Measurements from ENCODE around the gene IRGQ. TPM values are rescaled to one million over a fixed set of nuclear protein-coding genes. Genes with fewer than 3 reads are reported as not detected.
"Not testable (repeated sequence)": the region's sequence is repeated elsewhere in the genome, so short reads cannot be mapped to it uniquely, and the experiment has no call there.

The IRGQ gene
- total and polyA plus RNA-seq, 11 donors: 7.4 to 36.1 (median 24.2) TPM

DNA sequence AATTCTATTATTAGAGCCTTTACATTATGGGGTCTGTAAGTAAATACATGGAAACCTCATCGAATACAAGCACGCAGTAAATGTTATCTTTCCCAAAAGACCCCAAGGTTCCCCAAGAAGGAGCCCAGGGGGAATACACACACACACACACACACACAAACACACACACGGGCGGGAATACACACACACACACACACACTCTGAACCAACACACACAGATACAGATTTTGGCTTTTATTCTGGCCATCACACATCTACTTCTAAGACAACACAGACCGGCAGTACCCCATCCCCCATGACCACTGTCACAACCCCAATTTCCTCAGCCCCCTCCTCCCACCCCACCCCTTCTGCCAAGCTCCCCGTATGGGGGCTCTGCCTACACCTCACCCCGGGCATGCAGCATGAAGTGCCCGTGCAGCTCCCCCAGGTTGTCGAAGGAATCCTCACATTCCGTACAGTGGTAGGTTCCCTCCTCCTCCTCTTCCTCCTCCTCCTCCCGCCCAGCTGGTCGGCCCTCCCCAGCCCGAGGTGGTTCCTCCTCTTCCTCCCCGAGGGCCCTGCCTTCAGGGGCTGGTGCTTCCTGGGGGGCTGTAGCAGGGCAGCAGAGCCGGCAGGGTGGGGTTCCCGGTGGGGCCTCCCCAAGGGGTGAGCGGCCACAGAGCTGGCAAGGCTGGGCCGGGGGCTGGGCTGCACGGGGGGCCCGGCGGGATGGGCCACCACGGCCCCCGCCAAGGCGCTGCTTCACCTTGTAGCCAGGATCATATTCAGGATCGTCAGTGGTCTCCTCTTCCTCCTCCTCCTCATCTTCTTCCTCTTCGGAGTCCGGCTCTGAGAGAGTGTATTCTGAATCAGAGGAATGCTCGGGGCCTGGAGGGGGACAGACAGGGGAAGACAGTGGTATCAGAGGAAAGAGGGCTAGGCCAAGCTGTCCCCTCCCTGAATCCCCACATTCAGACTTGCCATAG lies 11.6 kb upstream of the IRGQ start:
- intact Hi-C loops (cut with DNase I): no loop called here

DNA sequence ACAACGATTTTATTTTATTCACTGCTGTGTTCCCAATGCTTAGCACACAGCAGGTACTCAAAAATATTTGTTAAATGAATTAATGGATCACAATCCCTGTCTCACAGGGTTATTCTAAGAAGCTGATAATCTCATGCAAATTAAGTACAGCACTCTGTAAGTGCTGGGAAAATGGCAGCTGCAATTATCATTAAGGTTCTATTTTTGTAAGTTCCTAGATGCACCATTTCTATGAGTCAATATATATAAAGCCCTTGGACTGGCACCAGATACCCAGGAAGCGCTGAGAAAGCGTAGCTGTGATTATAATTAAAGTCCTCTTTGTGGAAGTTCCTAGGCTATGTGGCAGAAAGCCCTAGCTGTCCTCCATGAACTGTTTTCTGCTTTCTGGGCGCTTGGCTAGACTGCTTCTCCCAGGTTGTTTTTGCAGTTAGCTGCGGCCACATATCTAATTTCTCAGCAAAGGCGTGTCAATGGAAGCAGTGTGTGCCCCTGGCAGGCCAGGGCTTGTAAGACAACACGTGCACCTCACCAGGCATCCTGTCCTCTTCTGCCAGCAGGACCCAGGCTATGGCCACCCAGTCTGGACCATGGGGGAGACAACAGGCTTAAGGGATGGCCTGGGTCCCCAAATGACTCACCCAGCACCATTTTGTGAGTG lies 10.8 kb upstream of the IRGQ start:
- intact Hi-C loops (cut with DNase I): no loop called here
- H3K4me3 ChIP-seq: no peak overlapping the region
- H3K27me3 ChIP-seq: no peaks in the 10 kb centered on the region
- no peak for TF ChIP-seq POLR2A (IDR thresholded peaks at IDR 0.05)
- TF ChIP-seq, protein P1, sequence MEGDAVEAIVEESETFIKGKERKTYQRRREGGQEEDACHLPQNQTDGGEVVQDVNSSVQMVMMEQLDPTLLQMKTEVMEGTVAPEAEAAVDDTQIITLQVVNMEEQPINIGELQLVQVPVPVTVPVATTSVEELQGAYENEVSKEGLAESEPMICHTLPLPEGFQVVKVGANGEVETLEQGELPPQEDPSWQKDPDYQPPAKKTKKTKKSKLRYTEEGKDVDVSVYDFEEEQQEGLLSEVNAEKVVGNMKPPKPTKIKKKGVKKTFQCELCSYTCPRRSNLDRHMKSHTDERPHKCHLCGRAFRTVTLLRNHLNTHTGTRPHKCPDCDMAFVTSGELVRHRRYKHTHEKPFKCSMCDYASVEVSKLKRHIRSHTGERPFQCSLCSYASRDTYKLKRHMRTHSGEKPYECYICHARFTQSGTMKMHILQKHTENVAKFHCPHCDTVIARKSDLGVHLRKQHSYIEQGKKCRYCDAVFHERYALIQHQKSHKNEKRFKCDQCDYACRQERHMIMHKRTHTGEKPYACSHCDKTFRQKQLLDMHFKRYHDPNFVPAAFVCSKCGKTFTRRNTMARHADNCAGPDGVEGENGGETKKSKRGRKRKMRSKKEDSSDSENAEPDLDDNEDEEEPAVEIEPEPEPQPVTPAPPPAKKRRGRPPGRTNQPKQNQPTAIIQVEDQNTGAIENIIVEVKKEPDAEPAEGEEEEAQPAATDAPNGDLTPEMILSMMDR (IDR thresholded peaks at IDR 0.05): no peak
- peaks cover 0 to 38% (median 17%) of the 10 kb centered on the region in 9 donors for H3K36me3 ChIP-seq
- ATAC-seq (no peak), DNase-seq (no peak)
- H3K9me3 ChIP-seq: no peaks in the 10 kb centered on the region
- 84 to 91% (median 86%) methylated on average over 7 of the region's 7 CpGs for WGBS, 4 donors
- peaks cover 0 to 15% (median 0%) of the 10 kb centered on the region in 12 donors for H3K4me1 ChIP-seq
- H3K27ac ChIP-seq: no peak overlapping the region

More for the DNA sequence above, 11.6 kb upstream of the IRGQ start:
- DNase-seq: no peak
- Histone ChIP-seq H3K9me3 (no peaks in the 10 kb centered on the region), H3K4me1 (peaks cover 0 to 8% (median 0%) of the 10 kb centered on the region in 12 donors), H3K36me3 (peaks cover 0 to 39% (median 23%) of the 10 kb centered on the region in 9 donors), H3K27me3 (no peaks in the 10 kb centered on the region), H3K4me3 (peak overlapping the region in 1 of 12 donors; percentile 40), H3K27ac (no peak overlapping the region)
- TF ChIP-seq, protein P1 (IDR thresholded peaks at IDR 0.05): no peak
- TF ChIP-seq POLR2A (IDR thresholded peaks at IDR 0.05): no peak
- WGBS, 4 donors: 74 to 77% (median 76%) methylated on average over 27 to 28 of the region's 28 CpGs
- ATAC-seq: peak in 2 of 4 donors; percentile 8 to 13

DNA sequence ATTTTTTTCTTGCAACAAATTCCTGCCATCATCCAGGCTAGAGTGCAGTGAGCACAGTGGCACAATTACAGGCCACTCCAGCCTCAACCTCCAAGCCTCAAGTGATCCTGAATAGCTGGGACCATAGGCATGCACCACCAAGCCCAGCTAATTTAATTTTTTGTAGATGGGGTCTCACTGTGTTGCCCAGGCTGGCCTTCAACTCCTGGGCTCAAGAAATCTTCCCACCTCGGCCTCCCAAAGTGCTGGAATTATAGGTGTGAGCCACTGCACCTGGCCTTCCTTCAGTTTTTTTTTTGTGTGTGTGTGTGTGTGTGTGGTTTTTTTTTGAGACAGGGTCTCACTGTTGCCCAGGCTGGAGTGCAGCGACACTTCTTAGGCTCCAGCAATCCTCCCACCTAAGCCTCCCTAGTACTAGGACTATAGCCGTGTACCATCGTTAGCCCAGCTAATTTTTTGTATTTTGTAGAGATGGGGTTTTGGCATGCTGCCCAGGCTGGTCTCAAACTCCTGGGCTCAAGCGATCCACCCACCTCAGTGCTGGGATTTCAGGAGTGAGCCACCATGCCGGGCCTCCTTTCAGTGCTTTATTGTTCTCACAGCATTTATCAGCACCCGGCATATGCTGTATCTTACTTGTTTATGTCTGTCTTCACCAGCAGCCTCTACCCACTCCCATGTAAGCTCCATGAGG lies 10.1 kb upstream of the IRGQ start:
- no peaks in the 10 kb centered on the region for H3K27me3 ChIP-seq
- peaks cover 0 to 39% (median 21%) of the 10 kb centered on the region in 9 donors for H3K36me3 ChIP-seq
- TF ChIP-seq, protein P1 (IDR thresholded peaks at IDR 0.05): no peak
- DNase-seq (no peak), ATAC-seq (no peak)
- no peak overlapping the region for H3K4me3 ChIP-seq
- no peak overlapping the region for H3K27ac ChIP-seq
- peaks cover 0 to 18% (median 0%) of the 10 kb centered on the region in 12 donors for H3K4me1 ChIP-seq
- 66 to 73% (median 71%) methylated on average over 6 to 7 of the region's 7 CpGs for WGBS, 4 donors
- intact Hi-C loops (cut with DNase I): no loop called here
- H3K9me3 ChIP-seq: no peaks in the 10 kb centered on the region

DNA sequence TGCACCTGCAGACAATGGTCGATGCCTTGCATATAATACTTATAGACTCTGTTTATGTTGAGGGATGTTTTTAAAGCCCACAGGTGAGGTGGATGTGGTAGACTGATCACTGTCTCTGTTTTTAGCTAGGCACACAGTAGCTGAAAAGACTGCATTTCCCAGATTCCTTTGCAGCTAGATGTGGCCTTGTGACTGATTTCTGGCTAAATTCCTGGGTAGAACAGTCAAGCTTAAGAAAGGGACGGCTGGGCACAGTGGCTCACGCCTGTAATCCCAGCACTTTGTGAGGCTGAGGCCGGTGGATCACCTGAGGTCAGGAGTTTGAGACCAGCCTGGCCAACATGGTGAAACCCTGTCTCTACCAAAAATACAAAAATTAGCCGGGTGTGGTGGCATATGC lies 4.4 kb upstream of the IRGQ start:
- H3K9me3 ChIP-seq; intact Hi-C loops (cut with DNase I): not testable (repeated sequence)

More for the DNA sequence above, 4.4 kb upstream of the IRGQ start:
- WGBS, 4 donors: 72 to 84% (median 77%) methylated on average over 4 to 5 of the region's 5 CpGs
- not testable (repeated sequence) for ATAC-seq, H3K27me3 ChIP-seq, H3K4me3 ChIP-seq, H3K27ac ChIP-seq, DNase-seq
- H3K36me3 ChIP-seq: peaks cover 0 to 41% (median 32%) of the 10 kb centered on the region in 9 donors
- H3K4me1 ChIP-seq: peaks cover 4 to 26% (median 15%) of the 10 kb centered on the region in 12 donors
